Keratinocyte (primary cell): ENCODE data around the gene OR4D5. TPM values are rescaled to one million over a fixed set of nuclear protein-coding genes. Genes with fewer than 3 reads are reported as not detected.
A peak's percentile ranks its signal among the peaks of the same experiment; 100 is the strongest.

Source experiments
- DNase-seq: peaks from one replicate; pipeline ENCODE4 v3.0.0-alpha.2; 2011; ENCODE audit warnings: low read depth, missing footprints, low spot score
- FAIRE-seq: peaks from 2 replicates; lab custom pipeline; 2011; peaks lifted over from hg19 to GRCh38; lab: Jason Lieb, UNC
- H2AFZ ChIP-seq: 2 replicates; pipeline ENCODE4 v1.6.0; 2012; ENCODE audit warnings: low read length, control low read depth, inconsistent platforms; ENCODE audit not compliant: control insufficient read depth
- H3K27ac ChIP-seq: 2 replicates; pipeline ENCODE4 v1.5.1; 2011; ENCODE audit warnings: low read length; ENCODE audit not compliant: control insufficient read depth, insufficient read depth
- H3K27me3 ChIP-seq: 3 replicates; pipeline ENCODE4 v1.6.0; 2011; ENCODE audit warnings: low read length; ENCODE audit not compliant: control insufficient read depth, insufficient read depth; ENCODE audit errors: extremely low read depth
- H3K36me3 ChIP-seq, 2 experiments: 2 replicates in 1 of 2; 3 replicates in 1 of 2; pipeline ENCODE4 v1.5.1; 2011; ENCODE audit warnings: low read length in 2 of 2, mild to moderate bottlenecking in 1 of 2; ENCODE audit not compliant: control insufficient read depth in 2 of 2, insufficient read depth in 2 of 2; ENCODE audit errors: extremely low read depth in 1 of 2
- H3K4me1 ChIP-seq: 3 replicates; pipeline ENCODE4 v1.5.1; 2011; ENCODE audit warnings: low read length; ENCODE audit not compliant: control insufficient read depth, insufficient read depth; ENCODE audit errors: extremely low read depth
- H3K4me2 ChIP-seq: 3 replicates; pipeline ENCODE4 v1.6.0; 2011; ENCODE audit warnings: low read depth, low read length; ENCODE audit not compliant: control insufficient read depth, insufficient read depth; ENCODE audit errors: extremely low read depth
- H3K4me3 ChIP-seq, 3 experiments: fragments of 200-600 bp in 1 of 3; sonication (generic) in 1 of 3; 2 replicates in 2 of 3; 3 replicates in 1 of 3; pipeline ENCODE4 v1.5.1; 2011 to 2016; ENCODE audit warnings: low read length in 3 of 3, mild to moderate bottlenecking in 3 of 3, control low read depth in 2 of 3, inconsistent platforms in 1 of 3, low read depth in 1 of 3, mixed read lengths in 1 of 3, mixed run types in 1 of 3, moderate library complexity in 1 of 3; ENCODE audit not compliant: control insufficient read depth in 2 of 3, insufficient read depth in 2 of 3; ENCODE audit errors: extremely low read depth in 1 of 3
- H3K79me2 ChIP-seq: 2 replicates; pipeline ENCODE4 v1.6.0; 2012; ENCODE audit warnings: low read length; ENCODE audit not compliant: control insufficient read depth, insufficient read depth
- H3K9ac ChIP-seq: 3 replicates; pipeline ENCODE4 v1.6.0; 2011; ENCODE audit warnings: low read length; ENCODE audit not compliant: control insufficient read depth, insufficient read depth; ENCODE audit errors: extremely low read depth
- H3K9me1 ChIP-seq: 3 replicates; pipeline ENCODE4 v1.6.0; 2011; ENCODE audit warnings: low read length; ENCODE audit not compliant: control insufficient read depth, insufficient read depth; ENCODE audit errors: extremely low read depth
- H3K9me3 ChIP-seq: 2 replicates; pipeline ENCODE4 v1.5.1; 2012; ENCODE audit warnings: low read depth, low read length; ENCODE audit not compliant: control insufficient read depth
- H4K20me1 ChIP-seq: 3 replicates; pipeline ENCODE4 v1.6.0; 2011; ENCODE audit warnings: low read length; ENCODE audit not compliant: control insufficient read depth, insufficient read depth; ENCODE audit errors: extremely low read depth
- CTCF ChIP-seq, 3 experiments: IDR thresholded peaks in 1 of 3; conservative IDR thresholded peaks in 1 of 3; optimal IDR thresholded peaks in 1 of 3; 2 replicates in 2 of 3; 3 replicates in 1 of 3; pipeline versions ENCODE3 to v1.5.1; 2011; ENCODE audit warnings: low read length in 3 of 3, mild to moderate bottlenecking in 3 of 3, moderate library complexity in 2 of 3, control low read depth in 1 of 3, inconsistent platforms in 1 of 3; ENCODE audit not compliant: insufficient read depth in 2 of 3; ENCODE audit errors: extremely low read depth in 1 of 3
- EZH2 ChIP-seq: IDR thresholded peaks from one replicate; pipeline ENCODE4 v1.6.1; 2012; ENCODE audit warnings: inconsistent platforms, mild to moderate bottlenecking, low read length, moderate library complexity
- dilution Hi-C: fragments of 300-500 bp; cut with MboI; formaldehyde crosslinking; loops from one replicate; pipeline ENCODE4 v1.7.0; 2020; ENCODE audit warnings: low sequenced_read_pairs; ENCODE audit not compliant: extremely low pct_ligation_motif_present
- polyA plus RNA-seq, 5 experiments: library from polyadenylated mRNA; depleted of rRNA in 3 of 5; stranded (reverse) in 3 of 5; stranded (forward) in 1 of 5; unstranded in 1 of 5; fragments of >200 nt; gene quantifications; 1 replicate in 1 of 5; 2 replicates in 3 of 5; 3 replicates in 1 of 5; pipeline versions ENCODE4 v1.2.1 to v1.2.3, GENCODE V29; 2011 to 2012; ENCODE audit warnings: missing spikeins in 2 of 5, low read depth in 1 of 5, low replicate concordance in 1 of 5

The OR4D5 gene
- polyA plus RNA-seq, 1 donor (not counting 4 experiments of a cell fraction or from before 2014, with no cell fraction given) = not detected

DNA sequence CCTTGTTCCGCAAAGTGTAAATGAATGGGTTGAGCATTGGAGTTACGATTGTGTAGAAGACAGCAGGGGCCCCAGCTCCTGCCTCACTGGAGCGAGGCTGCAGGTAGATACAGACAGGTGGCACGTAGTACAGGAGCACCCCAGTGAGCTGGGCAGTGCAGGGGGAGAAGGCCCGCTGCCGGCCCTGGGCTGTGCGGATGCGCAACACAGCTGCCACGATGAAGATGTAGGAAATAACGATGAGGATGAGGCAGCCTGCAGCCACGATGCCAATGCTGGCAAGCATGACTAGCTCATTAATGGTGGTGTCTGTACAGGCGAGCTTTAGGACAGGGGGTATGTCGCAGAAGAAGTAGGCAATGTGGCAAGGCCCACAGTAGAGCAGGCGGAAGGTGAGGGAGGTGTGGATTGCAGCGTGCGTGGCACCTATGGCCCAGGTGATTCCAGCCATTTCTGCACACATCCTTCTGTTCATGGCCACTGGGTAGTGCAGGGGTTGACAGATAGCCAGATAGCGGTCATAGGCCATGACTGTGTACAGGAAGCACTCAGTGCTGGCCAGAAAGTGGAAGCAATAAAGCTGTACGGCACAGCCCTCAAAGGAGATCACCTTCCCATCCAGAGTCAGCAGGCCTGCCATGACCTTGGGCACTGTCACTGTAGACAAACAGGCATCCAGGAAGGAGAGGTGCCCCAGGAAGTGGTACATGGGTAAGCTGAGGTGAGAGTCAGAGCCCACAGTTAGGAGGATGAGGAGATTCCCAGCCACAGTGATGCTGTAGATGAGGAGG is 37.5 kb downstream of the OR4D5 start:
- Histone ChIP-seq H3K36me3 (no peaks in the 10 kb centered on the region), H3K9ac (peak overlapping the region; percentile 5), H3K27me3 (no peaks in the 10 kb centered on the region), H3K4me1 (peaks cover 31% of the 10 kb centered on the region), H3K27ac (peak overlapping the region; percentile 73), H2AFZ (no peak overlapping the region), H3K9me3 (no peaks in the 10 kb centered on the region), H3K4me2 (no peak overlapping the region), H3K79me2 (no peaks in the 10 kb centered on the region), H3K9me1 (no peaks in the 10 kb centered on the region), H3K4me3 (no peak overlapping the region), H4K20me1 (no peaks in the 10 kb centered on the region)
- TF ChIP-seq EZH2 (no peak), CTCF (optimal IDR thresholded peaks at IDR 0.05 in 1 of 3, IDR thresholded peaks at IDR 0.05 in 1 of 3, conservative IDR thresholded peaks at IDR 0.05 in 1 of 3; ENCODE audit: extremely low read depth in 1 of 3, insufficient read depth in 2 of 3, low read length in 3 of 3) (no peak)
- FAIRE-seq (no peak), DNase-seq (no peak)
- dilution Hi-C loops = no loop called here

DNA sequence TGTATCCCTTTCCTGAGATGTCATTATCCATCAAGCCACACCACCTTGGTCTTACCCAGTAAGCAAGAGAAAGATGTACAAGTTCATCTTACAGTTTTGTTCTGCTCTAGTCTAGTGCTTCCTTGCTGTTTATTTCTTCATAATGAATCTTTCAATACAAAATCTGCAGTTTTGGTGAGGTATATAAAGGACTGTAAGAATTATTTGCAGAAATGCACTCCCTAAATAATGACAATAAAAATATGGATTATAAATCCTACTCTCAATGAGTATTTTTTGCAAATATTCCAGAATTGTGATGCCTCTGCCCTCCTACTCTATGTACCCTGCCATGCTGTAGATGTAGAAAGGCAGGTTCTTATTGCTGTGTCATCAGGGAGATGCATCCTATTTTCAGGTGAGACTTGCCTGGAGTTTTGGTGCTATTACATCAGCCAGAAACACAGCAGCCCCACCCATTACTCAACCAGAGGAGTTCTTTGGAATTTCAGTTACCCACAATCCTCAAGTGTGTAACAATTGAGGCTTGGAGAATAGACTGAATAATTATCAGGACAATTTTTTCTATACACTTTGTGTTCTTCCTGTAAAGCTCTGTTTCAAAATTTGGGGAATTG is 38.4 kb downstream of the OR4D5 start, which contains the start of gene OR10S1:
OR10S1 (minus strand) TSS at position 51 of the 617 bp plus-strand sequence. CDS start 117 bp downstream, outside the sequence.
- dilution Hi-C loops = no loop called here
- H3K4me3 ChIP-seq = no peak within 1 kb of the TSS
- no peaks in the 10 kb centered on the region for H4K20me1 ChIP-seq
- no peaks in the 10 kb centered on the region for H3K36me3 ChIP-seq
- H3K9me3 ChIP-seq = no peaks in the 10 kb centered on the region
- DNase-seq (peak; percentile 71), FAIRE-seq (peak; percentile 70)
- H3K27me3 ChIP-seq = no peaks in the 10 kb centered on the region
- no peak for TF ChIP-seq CTCF (optimal IDR thresholded peaks at IDR 0.05 in 1 of 3, IDR thresholded peaks at IDR 0.05 in 1 of 3, conservative IDR thresholded peaks at IDR 0.05 in 1 of 3; ENCODE audit: extremely low read depth in 1 of 3, insufficient read depth in 2 of 3, low read length in 3 of 3)
- no peak for TF ChIP-seq EZH2
- H2AFZ ChIP-seq = no peak within 1 kb of the TSS
- no peaks in the 10 kb centered on the region for H3K79me2 ChIP-seq
- peak within 1 kb of the TSS; percentile 8 for H3K4me2 ChIP-seq
- peak within 1 kb of the TSS; percentile 73 for H3K27ac ChIP-seq
- H3K9ac ChIP-seq = peak within 1 kb of the TSS; percentile 5
- H3K9me1 ChIP-seq = no peaks in the 10 kb centered on the region
- H3K4me1 ChIP-seq = peaks cover 31% of the 10 kb centered on the region
